ENCODE measurements around the gene TMEM186.
"Not testable (repeated sequence)": the region's sequence is repeated elsewhere in the genome, so short reads cannot be mapped to it uniquely, and the experiment has no call there.

The TMEM186 gene

GRCh38 chr16:8822403-8822802 lies 25.0 kb upstream of the TMEM186 start:
- Histone ChIP-seq H3K4me1 (ENCODE audit: insufficient read depth, low read length) (no peaks in the 10 kb centered on the region), H3K36me3 (ENCODE audit: insufficient read depth, low read length) (peaks cover 31% of the 10 kb centered on the region), H3K9ac (ENCODE audit: low read depth, low read length) (no peak overlapping the region), H3K9me3 (ENCODE audit: control insufficient read depth, insufficient read depth, low read length) (peaks cover 6% of the 10 kb centered on the region; the same call in 1 of the 2 replicates)

GRCh38 chr16:8819411-8820034 lies 22.1 kb upstream of the TMEM186 start:
- H3K9ac ChIP-seq (ENCODE audit: low read depth, low read length) = no peak overlapping the region
- H3K36me3 ChIP-seq (ENCODE audit: insufficient read depth, low read length) = peaks cover 41% of the 10 kb centered on the region
- H3K4me1 ChIP-seq (ENCODE audit: insufficient read depth, low read length) = no peaks in the 10 kb centered on the region
- H3K9me3 ChIP-seq (ENCODE audit: control insufficient read depth, insufficient read depth, low read length) = no peaks in the 10 kb centered on the region; the same call in 1 of the 2 replicates

GRCh38 chr16:8818504-8819270 lies 21.2 kb upstream of the TMEM186 start:
- Histone ChIP-seq H3K9me3 (ENCODE audit: control insufficient read depth, insufficient read depth, low read length) (no peaks in the 10 kb centered on the region), H3K9ac (ENCODE audit: low read depth, low read length) (no peak overlapping the region), H3K36me3 (ENCODE audit: insufficient read depth, low read length) (peaks cover 45% of the 10 kb centered on the region), H3K4me1 (ENCODE audit: insufficient read depth, low read length) (no peaks in the 10 kb centered on the region)

- Histone ChIP-seq H3K4me1 (ENCODE audit: insufficient read depth, low read length) (no peaks in the 10 kb centered on the region), H3K9ac (ENCODE audit: low read depth, low read length) (no peak overlapping the region), H3K36me3 (ENCODE audit: insufficient read depth, low read length) (peaks cover 57% of the 10 kb centered on the region), H3K9me3 (ENCODE audit: control insufficient read depth, insufficient read depth, low read length) (no peaks in the 10 kb centered on the region)
Observed at GRCh38 chr16:8816967-8817655, 19.7 kb upstream of the TMEM186 start.

- H3K4me1 ChIP-seq (ENCODE audit: insufficient read depth, low read length) = no peaks in the 10 kb centered on the region
- no peaks in the 10 kb centered on the region for H3K9me3 ChIP-seq (ENCODE audit: control insufficient read depth, insufficient read depth, low read length)
- no peak overlapping the region for H3K9ac ChIP-seq (ENCODE audit: low read depth, low read length)
- peaks cover 63% of the 10 kb centered on the region for H3K36me3 ChIP-seq (ENCODE audit: insufficient read depth, low read length)
Observed at GRCh38 chr16:8814095-8814806, 16.8 kb upstream of the TMEM186 start.

- Histone ChIP-seq H3K9ac (ENCODE audit: low read depth, low read length) (no peak overlapping the region), H3K4me1 (ENCODE audit: insufficient read depth, low read length) (no peaks in the 10 kb centered on the region), H3K36me3 (ENCODE audit: insufficient read depth, low read length) (peaks cover 63% of the 10 kb centered on the region), H3K9me3 (ENCODE audit: control insufficient read depth, insufficient read depth, low read length) (no peaks in the 10 kb centered on the region)
Observed at GRCh38 chr16:8812162-8812843, 14.9 kb upstream of the TMEM186 start.

GRCh38 chr16:8808613-8809353 lies 11.3 kb upstream of the TMEM186 start:
- Histone ChIP-seq H3K4me1 (ENCODE audit: insufficient read depth, low read length) (no peaks in the 10 kb centered on the region), H3K9ac (ENCODE audit: low read depth, low read length) (no peak overlapping the region), H3K9me3 (ENCODE audit: control insufficient read depth, insufficient read depth, low read length) (no peaks in the 10 kb centered on the region), H3K36me3 (ENCODE audit: insufficient read depth, low read length) (peaks cover 58% of the 10 kb centered on the region)

- Histone ChIP-seq H3K9ac (ENCODE audit: low read depth, low read length) (no peak overlapping the region), H3K9me3 (ENCODE audit: control insufficient read depth, insufficient read depth, low read length) (no peaks in the 10 kb centered on the region), H3K4me1 (ENCODE audit: insufficient read depth, low read length) (no peaks in the 10 kb centered on the region), H3K36me3 (ENCODE audit: insufficient read depth, low read length) (peaks cover 51% of the 10 kb centered on the region)
Observed at GRCh38 chr16:8808009-8808408, 10.6 kb upstream of the TMEM186 start.

GRCh38 chr16:8807189-8807588 lies 9.8 kb upstream of the TMEM186 start:
- peaks cover 42% of the 10 kb centered on the region for H3K36me3 ChIP-seq (ENCODE audit: insufficient read depth, low read length)
- H3K9me3 ChIP-seq (ENCODE audit: control insufficient read depth, insufficient read depth, low read length) = no peaks in the 10 kb centered on the region
- no peaks in the 10 kb centered on the region for H3K4me1 ChIP-seq (ENCODE audit: insufficient read depth, low read length)
- H3K9ac ChIP-seq (ENCODE audit: low read depth, low read length) = no peak overlapping the region

GRCh38 chr16:8806272-8806983 lies 9.0 kb upstream of the TMEM186 start:
- H3K4me1 ChIP-seq (ENCODE audit: insufficient read depth, low read length) = no peaks in the 10 kb centered on the region
- peaks cover 38% of the 10 kb centered on the region for H3K36me3 ChIP-seq (ENCODE audit: insufficient read depth, low read length)
- H3K9ac ChIP-seq (ENCODE audit: low read depth, low read length) = no peak overlapping the region
- no peaks in the 10 kb centered on the region for H3K9me3 ChIP-seq (ENCODE audit: control insufficient read depth, insufficient read depth, low read length)

- H3K4me1 ChIP-seq (ENCODE audit: insufficient read depth, low read length) = peaks cover 2% of the 10 kb centered on the region; the same call in 1 of the 2 replicates
- H3K36me3 ChIP-seq (ENCODE audit: insufficient read depth, low read length) = peaks cover 23% of the 10 kb centered on the region
- H3K9ac ChIP-seq (ENCODE audit: low read depth, low read length) = no peak overlapping the region
- H3K9me3 ChIP-seq (ENCODE audit: control insufficient read depth, insufficient read depth, low read length) = no peaks in the 10 kb centered on the region
Observed at GRCh38 chr16:8804313-8804712, 6.9 kb upstream of the TMEM186 start.

GRCh38 chr16:8803733-8804132 lies 6.3 kb upstream of the TMEM186 start:
- H3K9me3 ChIP-seq (ENCODE audit: control insufficient read depth, insufficient read depth, low read length); H3K9ac ChIP-seq (ENCODE audit: low read depth, low read length); H3K4me1 ChIP-seq (ENCODE audit: insufficient read depth, low read length): not testable (repeated sequence)
- H3K36me3 ChIP-seq (ENCODE audit: insufficient read depth, low read length) = peaks cover 20% of the 10 kb centered on the region

- H3K9me3 ChIP-seq (ENCODE audit: control insufficient read depth, insufficient read depth, low read length) = no peaks in the 10 kb centered on the region
- H3K36me3 ChIP-seq (ENCODE audit: insufficient read depth, low read length) = peaks cover 16% of the 10 kb centered on the region
- peaks cover 12% of the 10 kb centered on the region for H3K4me1 ChIP-seq (ENCODE audit: insufficient read depth, low read length)
- H3K9ac ChIP-seq (ENCODE audit: low read depth, low read length) = no peak overlapping the region
Observed at GRCh38 chr16:8801701-8802100, 4.3 kb upstream of the TMEM186 start.
